Caco-2 (cell line): Measurements from ENCODE around the gene PSME1. TPM values are rescaled to one million over a fixed set of nuclear protein-coding genes. Genes with fewer than 3 reads are reported as not detected.
A peak's percentile ranks its signal among the peaks of the same experiment; 100 is the strongest.

Experiments used
- BruUV-seq: library from RNA; stranded (reverse); fragments of 400-500 nt; replicated peaks from 2 replicates; lab custom pipeline; 2021; lab: Mats Ljungman, UMichigan
- CTCF ChIA-PET: fragments of 300-600 bp; sonication (Branson Sonifier 250); formaldehyde crosslinking; loops from one replicate; lab custom pipeline; 2022; ENCODE audit warnings: antibody characterized with exemption; lab: Charles Lee
- POLR2A ChIA-PET: fragments of 300-600 bp; sonication (Branson Sonifier 250); formaldehyde crosslinking; loops from one replicate; lab custom pipeline; 2022; ENCODE audit warnings: antibody characterized with exemption; lab: Charles Lee
- DNase-seq, 2 experiments: peaks; one replicate each; pipeline versions ENCODE4 v3.0.0 to v3.0.0-alpha.2; 2020 to 2022
- H3K27me3 ChIP-seq: replicated peaks from 2 replicates; pipeline ENCODE4 v1.6.0; 2011; ENCODE audit warnings: low read length; ENCODE audit not compliant: control insufficient read depth, insufficient read depth
- H3K36me3 ChIP-seq: 2 replicates; pipeline ENCODE4 v1.5.1; 2011; ENCODE audit warnings: low read length; ENCODE audit not compliant: control insufficient read depth, insufficient read depth
- H3K4me1 ChIP-seq: fragments of 250-450 bp; sonication (Bioruptor Pico); 2 replicates; pipeline ENCODE4 v1.5.1; 2020; ENCODE audit warnings: mild to moderate bottlenecking
- H3K4me3 ChIP-seq: 2 replicates; pipeline ENCODE4 v1.5.1; 2011; ENCODE audit warnings: low read depth, mild to moderate bottlenecking, control low read depth, low read length
- H3K9me3 ChIP-seq: fragments of 250-450 bp; sonication (Bioruptor Pico); 2 replicates; pipeline ENCODE4 v1.5.1; 2020; ENCODE audit warnings: mild to moderate bottlenecking, moderate library complexity
- H3K27ac Mint-ChIP-seq: one replicate; pipeline ENCODE4 v1.8.0; 2022; ENCODE audit warnings: mixed read lengths; ENCODE audit not compliant: unreplicated experiment
- H3K27me3 Mint-ChIP-seq: one replicate; pipeline ENCODE4 v1.8.0; 2022; ENCODE audit warnings: mixed read lengths; ENCODE audit not compliant: insufficient read depth, unreplicated experiment
- H3K36me3 Mint-ChIP-seq: one replicate; pipeline ENCODE4 v1.8.0; 2022; ENCODE audit warnings: mild to moderate bottlenecking, mixed read lengths; ENCODE audit not compliant: insufficient read depth, unreplicated experiment
- H3K4me1 Mint-ChIP-seq: one replicate; pipeline ENCODE4 v1.8.0; 2022; ENCODE audit warnings: low read depth, mixed read lengths; ENCODE audit not compliant: unreplicated experiment
- H3K4me3 Mint-ChIP-seq: one replicate; pipeline ENCODE4 v1.8.0; 2022; ENCODE audit warnings: mild to moderate bottlenecking, moderate library complexity, mixed read lengths; ENCODE audit not compliant: unreplicated experiment
- H3K9me3 Mint-ChIP-seq: one replicate; pipeline ENCODE4 v1.8.0; 2022; ENCODE audit warnings: mixed read lengths; ENCODE audit not compliant: unreplicated experiment
- CTCF ChIP-seq, 2 experiments: fragments of 200-600 bp in 1 of 2; IDR thresholded peaks; 1 replicate in 1 of 2; 2 replicates in 1 of 2; pipeline versions ENCODE4 v1.5.1 to v1.8.0; 2011 to 2022; ENCODE audit warnings: antibody characterized with exemption in 1 of 2, control low read depth in 1 of 2, inconsistent platforms in 1 of 2, low read depth in 1 of 2, low read length in 1 of 2, mild to moderate bottlenecking in 1 of 2, moderate library complexity in 1 of 2; ENCODE audit not compliant: insufficient read depth in 1 of 2, severe bottlenecking in 1 of 2, unreplicated experiment in 1 of 2
- intact Hi-C: fragments of 100-400 bp; cut with micrococcal nuclease; formaldehyde crosslinking; loops from one replicate; pipeline ENCODE4 v1.10.0; 2022; ENCODE audit not compliant: unreplicated experiment
- total RNA-seq: library from RNA; stranded (reverse); gene quantifications from 2 replicates; pipeline ENCODE4 v1.2.3, GENCODE V29; 2022

The PSME1 gene
- total RNA-seq, 1 experiment from 2014 or later, result 141 TPM

- Mint-ChIP-seq H3K36me3 (peaks cover 35% of the 10 kb centered on the region), H3K4me1 (peaks cover 13% of the 10 kb centered on the region), H3K4me3 (peak within 1 kb of the TSS; percentile 100), H3K27ac (peak within 1 kb of the TSS; percentile 98), H3K9me3 (no peaks in the 10 kb centered on the region), H3K27me3 (no peaks in the 10 kb centered on the region)
- POLR2A ChIA-PET, result interaction anchor here (0.6 to 3.3 kb wide), 21 partner anchors 11 to 794 kb away, joined by 3 to 72 read pairs (median 5); partner anchors contain the start of genes CARMIL3, CHMP4A, DHRS4L2 and EMC9
- H3K9me3 ChIP-seq, result no peaks in the 10 kb centered on the region
- H3K4me3 ChIP-seq, result peak within 1 kb of the TSS; percentile 77
- CTCF ChIA-PET, result interaction anchor here (1.0 to 3.3 kb wide), 14 partner anchors 9 to 1046 kb away, joined by 3 to 26 read pairs (median 5); partner anchors contain the start of genes EMC9, IRF9, PCK2 and PSME1
- intact Hi-C loops, result loop anchor here (1.0 to 2.0 kb wide), 6 partner anchors 20 to 74 kb away; partner anchors contain the start of genes EMC9, IPO4, IRF9 and PCK2
- no peaks in the 10 kb centered on the region for H3K4me1 ChIP-seq
- no peak for TF ChIP-seq CTCF (IDR thresholded peaks at IDR 0.05; ENCODE audit: insufficient read depth in 1 of 2, low read depth in 1 of 2, low read length in 1 of 2, severe bottlenecking in 1 of 2, unreplicated experiment in 1 of 2)
- no TSS peak for BruUV-seq
- H3K36me3 ChIP-seq, result peaks cover 3% of the 10 kb centered on the region; the same call in 1 of the 2 replicates
- H3K27me3 ChIP-seq, result no peaks in the 10 kb centered on the region
- DNase-seq, result peak; percentile 98 to 99
Measured at GRCh38 chr14:24114532-24115421, 21.2 kb upstream of the PSME1 start, which contains the start of the genes DCAF11 and NRL. Gene DCAF11 (plus strand): TSS chr14:24114777. CDS start chr14:24115595, 818 bp downstream. Gene NRL (minus strand): TSS chr14:24114949. CDS start chr14:24082848, 32,101 bp downstream.

GRCh38 chr14:24115422-24116127, 20.4 kb upstream of the PSME1 start:
- POLR2A ChIA-PET, result interaction anchor here (0.6 to 3.3 kb wide), 15 partner anchors 10 to 794 kb away, joined by 3 to 72 read pairs (median 5); partner anchors contain the start of genes CARMIL3, EMC9, IPO4 and IRF9
- Mint-ChIP-seq H3K4me3 (peak overlapping the region; percentile 100), H3K27me3 (no peaks in the 10 kb centered on the region), H3K27ac (peak overlapping the region; percentile 98), H3K9me3 (no peaks in the 10 kb centered on the region), H3K36me3 (peaks cover 36% of the 10 kb centered on the region), H3K4me1 (peaks cover 13% of the 10 kb centered on the region)
- no peak for TF ChIP-seq CTCF (IDR thresholded peaks at IDR 0.05; ENCODE audit: insufficient read depth in 1 of 2, low read depth in 1 of 2, low read length in 1 of 2, severe bottlenecking in 1 of 2, unreplicated experiment in 1 of 2)
- DNase-seq, result no peak
- Histone ChIP-seq H3K4me3 (peak overlapping the region; percentile 74), H3K9me3 (no peaks in the 10 kb centered on the region), H3K4me1 (no peaks in the 10 kb centered on the region), H3K36me3 (peaks cover 4% of the 10 kb centered on the region), H3K27me3 (no peaks in the 10 kb centered on the region)
- intact Hi-C loops, result loop anchor here (1.0 to 2.0 kb wide), 3 partner anchors 21 to 73 kb away; partner anchors contain the start of genes IPO4, PSME1 and PSME2
- CTCF ChIA-PET, result interaction anchor here (1.1 to 3.3 kb wide), 12 partner anchors 10 to 1047 kb away, joined by 3 to 26 read pairs (median 7); partner anchors contain the start of genes EMC9, IRF9, PCK2 and PSME1
- BruUV-seq, result TSS peak; percentile 68
